Measurements from ENCODE around the gene AVPR1B.

Gene AVPR1B
- 0 reads per million in 4 donors for total RNA-seq

GRCh38 chr1:206117151-206117948 lies at the start of gene AVPR1B:
AVPR1B (minus strand) TSS chr1:206117388; CDS start chr1:206116890, 498 bp downstream.
- DNase-seq, result no peak

DNA sequence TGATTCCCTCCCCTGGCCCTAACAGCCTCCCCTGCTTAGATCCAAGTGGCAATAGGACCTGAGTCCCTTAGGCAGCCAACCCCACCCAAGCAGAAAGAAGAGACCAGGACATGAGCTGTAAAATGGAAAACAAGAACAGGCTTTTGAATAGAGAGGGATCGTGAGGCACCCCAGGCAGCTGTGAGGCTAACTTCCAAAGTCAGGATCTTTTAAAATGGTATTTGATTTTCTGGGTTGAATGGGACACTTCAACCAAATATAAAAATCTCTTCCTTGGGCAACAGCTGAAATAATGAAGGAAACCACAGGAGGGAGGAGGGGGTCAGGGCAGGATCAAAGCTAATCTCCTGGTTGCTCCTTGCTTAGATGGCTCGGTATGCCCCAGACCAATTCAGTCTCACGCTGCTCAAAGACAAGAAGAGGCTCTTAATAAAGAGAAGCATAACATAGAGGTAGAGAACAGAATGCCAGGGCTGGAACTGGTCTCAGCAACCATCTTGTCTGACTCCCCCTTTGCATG lies 28.6 kb upstream of the AVPR1B start:
- no peak for DNase-seq

DNA sequence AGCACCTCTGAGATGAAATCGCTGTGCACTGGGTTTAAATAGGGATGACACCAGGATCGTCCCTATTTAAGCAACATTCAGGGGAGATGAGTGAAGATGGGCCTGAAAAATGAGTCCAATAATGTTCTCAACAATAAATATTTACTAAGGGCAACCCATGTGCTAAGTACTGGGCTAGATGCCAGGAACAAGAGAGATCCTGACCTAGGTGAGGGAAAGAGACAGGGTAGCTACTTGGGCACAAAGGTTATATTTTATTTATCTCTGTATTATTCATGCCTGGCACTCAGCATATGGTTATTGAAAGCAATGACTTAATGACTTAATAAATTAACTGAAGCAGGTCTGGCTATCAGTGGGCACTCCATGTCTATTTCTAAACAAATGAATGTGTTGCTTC lies 27.4 kb upstream of the AVPR1B start:
- DNase-seq, result no peak

DNA sequence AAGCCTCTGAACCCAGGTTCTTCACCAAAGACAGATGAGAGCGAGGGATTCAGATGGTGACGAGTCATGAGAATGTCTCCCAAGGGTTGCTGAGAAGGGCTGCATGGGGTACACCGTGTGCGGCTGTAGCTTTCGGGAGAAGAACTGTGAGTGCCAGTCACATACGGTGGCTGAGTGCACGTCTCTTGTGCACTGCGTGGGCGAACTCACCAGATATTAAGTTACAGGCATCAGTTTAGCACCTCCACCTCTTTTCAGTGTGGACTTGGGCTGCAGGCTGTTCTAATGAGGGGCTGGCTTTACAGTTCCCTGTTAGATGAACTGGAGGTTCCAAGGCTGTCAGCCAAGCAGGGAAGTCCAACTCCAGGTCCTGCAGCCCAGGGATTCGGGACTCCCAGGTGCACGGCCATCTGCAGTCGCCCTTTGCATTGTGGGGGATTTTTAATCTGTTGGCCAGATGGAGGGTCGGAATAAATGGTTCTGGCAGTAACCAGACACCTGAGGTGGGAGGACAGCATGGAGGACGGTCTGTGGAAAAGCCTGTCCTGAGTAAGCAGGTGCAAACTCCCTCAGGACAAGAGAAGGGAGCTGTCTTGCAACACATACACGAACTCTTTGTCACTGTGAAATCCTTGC lies 26.5 kb upstream of the AVPR1B start:
- DNase-seq, result no peak

GRCh38 chr1:206142770-206143169 lies 25.6 kb upstream of the AVPR1B start:
- no peak for DNase-seq

GRCh38 chr1:206142011-206142410 lies 24.8 kb upstream of the AVPR1B start:
- no peak for DNase-seq

- DNase-seq, result no peak
Measured at GRCh38 chr1:206136241-206136640, 19.1 kb upstream of the AVPR1B start.

DNA sequence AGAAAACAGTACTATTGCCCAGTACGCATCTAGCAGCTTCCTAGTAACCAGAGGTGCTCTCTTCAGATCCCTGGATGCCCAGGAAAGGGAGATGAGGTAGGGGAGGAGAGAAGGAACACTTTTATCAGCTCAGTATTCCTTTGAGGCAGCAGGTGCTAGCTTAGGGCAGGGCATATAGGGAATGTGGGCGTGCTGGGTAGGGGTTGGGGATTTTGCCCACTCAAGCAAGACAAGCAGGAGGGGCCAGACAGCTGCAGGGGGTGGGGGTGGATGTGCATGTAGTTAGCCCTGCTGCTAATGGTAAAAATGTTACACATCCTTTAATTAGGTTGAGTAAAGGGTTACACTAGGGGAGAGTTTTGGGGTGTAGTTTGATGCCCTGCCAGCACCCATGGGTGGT lies 18.1 kb upstream of the AVPR1B start:
- DNase-seq, result no peak

DNA sequence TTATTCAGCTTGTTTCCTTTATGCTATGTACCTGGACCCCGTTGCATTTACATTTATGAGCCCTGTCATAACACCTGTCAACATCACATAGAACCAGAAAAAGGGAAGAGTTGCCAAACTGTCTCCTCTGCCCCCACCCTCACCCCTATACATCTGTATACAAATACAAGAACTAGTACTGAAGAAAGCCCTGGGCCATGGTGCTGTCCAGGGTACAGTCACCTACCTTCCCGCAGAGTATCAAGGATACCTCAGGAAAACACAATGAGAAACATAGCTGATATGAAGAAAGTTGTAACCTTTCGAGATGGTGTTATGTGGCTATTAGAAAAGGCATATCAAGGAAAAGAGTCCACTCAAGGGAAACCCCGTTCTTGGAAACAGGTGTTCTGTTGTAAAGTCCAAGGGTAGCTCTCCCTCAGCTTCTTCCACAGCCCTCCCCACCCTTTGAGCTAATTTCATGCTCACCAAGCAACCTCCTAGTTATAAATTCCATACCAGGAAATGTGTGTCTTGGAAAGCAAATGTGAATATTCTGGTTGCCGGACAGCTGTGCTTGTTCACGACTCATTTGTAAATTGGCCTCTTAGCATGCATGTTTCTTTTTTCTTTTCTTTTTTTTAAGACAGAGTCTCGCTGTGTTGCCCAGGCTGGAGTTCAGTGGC lies 16.7 kb upstream of the AVPR1B start:
- no peak for DNase-seq

- DNase-seq, result no peak
Measured at GRCh38 chr1:206131037-206131436, 13.8 kb upstream of the AVPR1B start.

GRCh38 chr1:206128196-206128595 lies 11.0 kb upstream of the AVPR1B start:
- DNase-seq, result no peak

GRCh38 chr1:206127336-206127735 lies 10.1 kb upstream of the AVPR1B start:
- DNase-seq, result no peak

DNA sequence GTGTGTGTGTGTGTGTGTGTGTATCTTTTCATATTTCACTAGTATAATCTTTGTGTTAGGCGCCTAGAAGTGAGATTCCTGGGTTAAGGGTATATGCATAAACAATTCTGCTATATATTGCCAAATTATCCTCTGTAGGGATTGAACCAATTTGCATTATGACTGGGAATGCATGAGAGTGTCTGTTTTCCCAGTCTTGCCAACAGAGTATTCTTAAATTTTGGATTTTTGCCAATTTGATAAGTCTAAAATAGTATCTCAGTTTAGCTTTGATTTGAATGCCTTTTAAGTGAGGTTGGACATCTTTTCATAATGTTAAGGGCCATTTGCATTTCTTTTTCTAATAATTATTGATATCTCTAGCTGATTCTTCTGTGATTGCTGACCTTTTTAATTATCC lies 8.2 kb upstream of the AVPR1B start:
- no peak for DNase-seq

DNA sequence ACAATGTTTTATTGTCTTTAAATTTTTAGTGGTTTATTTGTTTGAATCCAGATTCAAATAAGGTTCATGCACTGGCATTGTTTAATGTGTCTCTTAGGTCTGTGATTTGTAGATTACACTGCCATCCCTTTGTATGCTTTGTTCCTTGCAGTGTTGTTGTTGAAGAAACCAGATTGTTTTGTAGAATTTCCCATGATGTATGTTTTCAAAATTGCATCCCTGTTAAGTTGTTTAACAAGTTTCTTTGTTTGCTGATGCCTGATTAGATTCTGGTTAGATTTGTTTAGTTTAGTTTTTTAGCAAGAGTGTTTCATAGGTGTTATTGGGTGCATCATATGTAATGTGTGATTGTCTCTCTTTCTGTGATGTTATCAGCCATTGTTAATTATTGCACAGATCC lies 5.5 kb upstream of the AVPR1B start:
- DNase-seq, result no peak

GRCh38 chr1:206121269-206121668 lies 4.1 kb upstream of the AVPR1B start:
- DNase-seq, result no peak

DNA sequence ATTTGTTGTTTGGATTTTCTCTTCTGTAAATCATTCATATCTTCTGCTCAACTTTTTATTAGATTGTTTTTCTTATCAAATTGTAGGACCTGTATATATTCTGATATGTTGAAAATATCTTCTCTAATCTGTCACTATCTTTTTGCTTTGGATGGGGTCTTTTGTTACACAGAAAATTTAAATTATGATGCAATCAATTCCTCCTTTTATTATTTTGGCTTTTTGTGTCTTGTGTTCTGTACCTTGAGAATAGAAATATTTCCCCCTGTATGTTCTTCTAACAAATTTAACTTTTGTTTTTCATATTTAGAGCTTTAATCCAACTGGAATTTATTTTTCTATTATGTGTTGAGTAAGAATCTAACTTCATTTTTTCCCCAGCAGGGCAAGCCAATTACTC lies 3.2 kb upstream of the AVPR1B start:
- no peak for DNase-seq

DNA sequence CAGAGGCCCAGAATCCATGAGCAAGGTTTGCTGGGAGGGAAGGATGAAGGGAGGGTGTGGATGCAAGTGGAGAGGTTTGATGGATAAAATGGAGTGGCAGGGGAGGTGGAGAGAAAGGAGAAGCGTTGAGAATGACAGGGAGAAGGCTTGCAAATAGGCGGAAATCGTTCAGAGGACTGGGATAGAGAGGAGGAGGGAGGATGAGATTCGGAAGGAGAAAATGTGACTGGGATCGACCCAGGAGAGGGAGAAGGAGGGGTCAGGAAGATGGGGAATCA lies 376 bp downstream of the AVPR1B start:
- DNase-seq, result no peak

GRCh38 chr1:206116191-206116872 lies 856 bp downstream of the AVPR1B start:
- no peak for DNase-seq

- no peak for DNase-seq
Measured at GRCh38 chr1:206115791-206116190, 1.4 kb downstream of the AVPR1B start.

DNA sequence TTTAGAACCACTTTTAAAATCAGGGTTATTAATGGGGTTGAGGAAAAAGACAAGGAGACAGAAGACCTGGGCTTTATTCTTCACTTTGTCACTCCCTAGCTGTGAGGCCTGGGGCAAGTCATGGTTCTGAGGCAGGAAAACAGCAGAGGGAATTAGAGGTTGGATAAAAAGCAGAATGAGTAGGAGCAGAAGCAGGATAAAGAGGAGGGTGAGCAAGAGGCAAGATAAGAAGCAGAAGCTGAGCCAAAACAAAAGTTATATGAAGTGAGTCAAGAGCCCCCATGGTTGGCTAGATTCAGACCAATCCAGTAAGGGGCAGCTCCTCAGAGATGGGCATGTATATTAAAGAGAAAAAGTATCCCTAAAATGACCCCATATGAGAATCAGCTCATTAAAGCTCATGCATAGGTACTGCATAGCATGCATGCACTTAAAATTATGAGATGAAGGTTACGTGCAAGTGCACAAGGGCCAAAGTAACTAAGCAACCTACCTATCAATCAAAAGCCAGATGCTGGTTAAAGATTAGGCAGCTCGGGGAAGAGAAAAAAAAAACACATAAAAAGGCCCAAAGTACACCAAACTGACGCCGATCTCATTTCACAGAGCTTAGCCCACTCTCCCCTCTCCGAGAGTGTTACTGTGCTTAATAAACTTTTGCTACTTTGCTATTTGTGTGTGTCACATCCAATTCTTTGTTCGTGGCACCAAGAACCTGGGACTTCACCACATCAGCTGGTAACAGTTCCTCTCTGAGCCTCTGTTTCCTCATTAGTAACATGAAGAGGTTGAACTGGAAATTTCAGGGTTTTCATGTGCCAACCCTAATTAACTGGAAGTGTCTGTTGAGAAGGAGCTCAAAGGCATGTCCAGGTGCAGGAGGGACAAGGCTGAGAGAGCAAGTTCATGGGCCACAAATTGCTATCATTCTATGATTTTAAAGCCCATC lies 2.2 kb downstream of the AVPR1B start:
- DNase-seq, result no peak

- DNase-seq, result no peak
Measured at GRCh38 chr1:206112600-206113301, 4.4 kb downstream of the AVPR1B start.
